HepG2 (cell line): ENCODE results near the gene SGK1. TPM values are rescaled to one million over a fixed set of nuclear protein-coding genes. Genes with fewer than 3 reads are reported as not detected.

Experiments
- CREM ChIP-seq, 2 experiments: sonication (generic) in 1 of 2; formaldehyde crosslinking in 1 of 2; IDR thresholded peaks; 2 replicates each; pipeline versions ENCODE4 v1.4.0 to v1.6.1; 2016 to 2020; ENCODE audit warnings: antibody characterized with exemption in 1 of 2, mild to moderate bottlenecking in 1 of 2, missing genetic modification reagents in 1 of 2
- CTCF ChIP-seq: sonication (generic); formaldehyde crosslinking; IDR thresholded peaks from 2 replicates; pipeline ENCODE4 v1.5.0; 2020; ENCODE audit warnings: mild to moderate bottlenecking, missing genetic modification reagents, moderate library complexity
- ELF3 ChIP-seq: IDR thresholded peaks from 2 replicates; pipeline ENCODE4 v1.6.1; 2016; ENCODE audit warnings: missing genetic modification reagents, missing compliant biosample characterization
- ESRRA ChIP-seq: sonication (generic); formaldehyde crosslinking; IDR thresholded peaks from 2 replicates; pipeline ENCODE4 v1.5.1; 2020; ENCODE audit warnings: mild to moderate bottlenecking, low read depth, missing genetic modification reagents
- HMG20B ChIP-seq: conservative IDR thresholded peaks from 2 replicates; pipeline ENCODE4 v1.6.1; 2016; ENCODE audit warnings: missing genetic modification reagents, missing compliant biosample characterization
- IKZF1 ChIP-seq: fragments of 450-650 bp; IDR thresholded peaks from 2 replicates; pipeline ENCODE4 v1.7.1; 2016
- JUNB ChIP-seq: sonication (generic); formaldehyde crosslinking; IDR thresholded peaks from 2 replicates; pipeline ENCODE4 v1.8.0; 2022; ENCODE audit warnings: missing genetic modification reagents, mild to moderate bottlenecking, borderline replicate concordance
- MAFF ChIP-seq: IDR thresholded peaks from 2 replicates; pipeline ENCODE4 v1.6.1; 2011; ENCODE audit warnings: low read depth, low read length, improper control_type of control experiment
- MIXL1 ChIP-seq: IDR thresholded peaks from 2 replicates; pipeline ENCODE4 v1.6.1; 2016
- NCOR1 ChIP-seq: fragments of 200-600 bp; sonication (generic); IDR thresholded peaks from 2 replicates; pipeline ENCODE4 v1.7.0; 2017; ENCODE audit warnings: antibody characterized with exemption, low read length, borderline replicate concordance
- PHF21A ChIP-seq: sonication (generic); formaldehyde crosslinking; IDR thresholded peaks from 2 replicates; pipeline ENCODE4 v1.5.0; 2020; ENCODE audit warnings: mild to moderate bottlenecking, missing genetic modification reagents
- POGK ChIP-seq: sonication (generic); formaldehyde crosslinking; conservative IDR thresholded peaks from 2 replicates; pipeline ENCODE4 v1.8.0; 2022; ENCODE audit warnings: mild to moderate bottlenecking, moderate library complexity, missing genetic modification reagents
- RARG ChIP-seq: sonication (generic); formaldehyde crosslinking; IDR thresholded peaks from 2 replicates; pipeline ENCODE4 v1.4.0; 2020; ENCODE audit warnings: low read depth, mild to moderate bottlenecking, missing genetic modification reagents
- SMAD1 ChIP-seq: sonication (generic); formaldehyde crosslinking; IDR thresholded peaks from 2 replicates; pipeline ENCODE4 v1.4.0; 2020; ENCODE audit warnings: missing genetic modification reagents, low read depth, mild to moderate bottlenecking, borderline replicate concordance
- SP140L ChIP-seq: sonication (generic); formaldehyde crosslinking; IDR thresholded peaks from 2 replicates; pipeline ENCODE4 v1.4.0; 2020; ENCODE audit warnings: missing genetic modification reagents, borderline replicate concordance
- TEAD3 ChIP-seq: optimal IDR thresholded peaks from 2 replicates; pipeline ENCODE3; 2016; ENCODE audit warnings: borderline replicate concordance
- XRCC5 ChIP-seq: fragments of 200-400 bp; formaldehyde crosslinking; optimal IDR thresholded peaks from 2 replicates; pipeline ENCODE3; 2017; ENCODE audit warnings: mild to moderate bottlenecking, low read length
- ZBTB7B ChIP-seq: sonication (generic); formaldehyde crosslinking; IDR thresholded peaks from 2 replicates; pipeline ENCODE4 v1.4.0; 2020; ENCODE audit warnings: missing genetic modification reagents
- ZMAT3 ChIP-seq: sonication (generic); formaldehyde crosslinking; conservative IDR thresholded peaks from 2 replicates; pipeline ENCODE4 v1.7.0; 2021; ENCODE audit warnings: missing genetic modification reagents
- ZNF205 ChIP-seq: IDR thresholded peaks from 2 replicates; pipeline ENCODE4 v1.6.1; 2018; ENCODE audit warnings: missing biosample characterization, missing genetic modification reagents
- ZNF24 ChIP-seq: fragments of 450-650 bp; IDR thresholded peaks from 2 replicates; pipeline ENCODE4 v1.6.1; 2017; ENCODE audit warnings: antibody characterized with exemption, mild to moderate bottlenecking
- ZNF274 ChIP-seq: sonication (generic); formaldehyde crosslinking; IDR thresholded peaks from 2 replicates; pipeline ENCODE4 v1.5.1; 2020; ENCODE audit warnings: mild to moderate bottlenecking, missing genetic modification reagents
- ZNF30 ChIP-seq: sonication (generic); formaldehyde crosslinking; IDR thresholded peaks from 2 replicates; pipeline ENCODE4 v1.5.0; 2020; ENCODE audit warnings: mild to moderate bottlenecking, missing genetic modification reagents
- ZNF335 ChIP-seq: sonication (generic); formaldehyde crosslinking; IDR thresholded peaks from 2 replicates; pipeline ENCODE4 v1.4.0; 2020; ENCODE audit warnings: missing genetic modification reagents
- ZNF337 ChIP-seq: sonication (generic); formaldehyde crosslinking; IDR thresholded peaks from 2 replicates; pipeline ENCODE4 v1.5.1; 2020; ENCODE audit warnings: missing genetic modification reagents, low read depth, mild to moderate bottlenecking, borderline replicate concordance
- ZNF605 ChIP-seq: sonication (generic); formaldehyde crosslinking; IDR thresholded peaks from 2 replicates; pipeline ENCODE4 v1.8.0; 2022; ENCODE audit warnings: mild to moderate bottlenecking, missing genetic modification reagents
- ZNF614 ChIP-seq: IDR thresholded peaks from 2 replicates; pipeline ENCODE4 v1.6.1; 2018; ENCODE audit warnings: missing biosample characterization, missing genetic modification reagents, inconsistent platforms, borderline replicate concordance
- ZNF878 ChIP-seq: sonication (generic); formaldehyde crosslinking; IDR thresholded peaks from 2 replicates; pipeline ENCODE4 v1.8.1; 2023; ENCODE audit warnings: mild to moderate bottlenecking, missing genetic modification reagents, moderate library complexity
- polyA plus RNA-seq, 8 experiments: library from polyadenylated mRNA; depleted of rRNA in 3 of 8; stranded (reverse) in 7 of 8; unstranded in 1 of 8; fragments of >200 nt; fragmentation: Illumina TruSeq in 4 of 8; extraction: Trizol in 4 of 8; gene quantifications; 2 replicates each; pipeline versions ENCODE4 v1.2.1 to v1.2.3, GENCODE V29; 2011 to 2016; ENCODE audit warnings: low read depth in 4 of 8, missing spikeins in 1 of 8, mixed read lengths in 1 of 8; ENCODE audit not compliant: insufficient read depth in 1 of 8
- total RNA-seq, 5 experiments: library from RNA; depleted of rRNA; stranded (reverse); fragments of >200 nt; fragmentation: Illumina TruSeq; extraction: Trizol; gene quantifications; 2 replicates each; pipeline ENCODE4 v1.2.3, GENCODE V29; 2016; ENCODE audit warnings: low read depth in 1 of 5
- TF ChIP-seq, protein P1 (sequence below): IDR thresholded peaks from 2 replicates; pipeline ENCODE4 v1.6.1; 2016

SGK1 gene
- total and polyA plus RNA-seq, 2 of the 13 experiments (the other 11 are each of a cell fraction or from before 2014, with no cell fraction given) = 56.1 to 56.2 TPM

DNA sequence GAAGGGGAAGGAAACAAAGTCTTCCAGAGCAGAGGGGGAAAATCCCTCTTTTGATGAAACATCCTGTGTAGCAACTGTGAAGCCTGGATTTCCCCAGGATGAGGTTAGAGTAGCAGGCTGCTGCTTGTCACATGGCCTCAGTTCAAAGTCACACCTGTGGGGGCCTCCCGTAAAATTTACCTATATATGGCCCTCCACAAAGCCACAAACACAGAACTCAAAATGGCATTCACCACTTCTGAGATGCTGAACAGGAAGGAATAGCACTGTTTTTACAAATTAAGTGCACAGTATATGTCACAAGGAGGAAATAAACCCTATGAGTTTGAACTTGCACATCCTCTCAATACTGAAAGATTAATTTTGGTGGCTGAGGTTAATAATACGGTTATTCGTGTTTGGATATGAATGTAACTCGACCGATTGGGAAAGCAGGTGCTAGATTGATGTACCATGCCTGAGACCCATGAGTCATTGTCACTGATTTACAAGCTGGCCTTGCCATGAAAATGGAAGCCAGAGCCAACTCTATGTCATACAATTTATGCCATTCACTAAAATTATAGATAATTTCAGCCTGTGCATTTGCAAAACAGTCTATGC is 70.6 kb downstream of the SGK1 start (continued):
- TF ChIP-seq CTCF (CRISPR knock-in tag) = no peak
- TF ChIP-seq IKZF1 = no peak
- peak; percentile 39; the same call in 1 of the 2 replicates for TF ChIP-seq ELF3 (CRISPR knock-in tag)
- TF ChIP-seq ZNF30 = no peak
- no peak for TF ChIP-seq RARG (CRISPR knock-in tag)
- no peak for TF ChIP-seq ZBTB7B (CRISPR knock-in tag)
- TF ChIP-seq NCOR1 = no peak
- TF ChIP-seq, protein P1, sequence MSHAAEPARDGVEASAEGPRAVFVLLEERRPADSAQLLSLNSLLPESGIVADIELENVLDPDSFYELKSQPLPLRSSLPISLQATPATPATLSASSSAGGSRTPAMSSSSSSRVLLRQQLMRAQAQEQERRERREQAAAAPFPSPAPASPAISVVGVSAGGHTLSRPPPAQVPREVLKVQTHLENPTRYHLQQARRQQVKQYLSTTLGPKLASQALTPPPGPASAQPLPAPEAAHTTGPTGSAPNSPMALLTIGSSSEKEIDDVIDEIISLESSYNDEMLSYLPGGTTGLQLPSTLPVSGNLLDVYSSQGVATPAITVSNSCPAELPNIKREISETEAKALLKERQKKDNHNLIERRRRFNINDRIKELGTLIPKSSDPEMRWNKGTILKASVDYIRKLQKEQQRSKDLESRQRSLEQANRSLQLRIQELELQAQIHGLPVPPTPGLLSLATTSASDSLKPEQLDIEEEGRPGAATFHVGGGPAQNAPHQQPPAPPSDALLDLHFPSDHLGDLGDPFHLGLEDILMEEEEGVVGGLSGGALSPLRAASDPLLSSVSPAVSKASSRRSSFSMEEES = peak; percentile 54
- no peak for TF ChIP-seq JUNB (CRISPR knock-in tag)
- TF ChIP-seq MAFF = no peak
- no peak for TF ChIP-seq HMG20B (CRISPR knock-in tag)
- no peak for TF ChIP-seq ZMAT3 (CRISPR knock-in tag)
- TF ChIP-seq PHF21A (CRISPR knock-in tag) = no peak
- no peak for TF ChIP-seq POGK (CRISPR knock-in tag)
- TF ChIP-seq ESRRA (CRISPR knock-in tag) = no peak
- TF ChIP-seq ZNF614 (CRISPR knock-in tag) = no peak
- no peak for TF ChIP-seq XRCC5
- TF ChIP-seq MIXL1 (CRISPR knock-in tag) = no peak
- 0 out of 2 replicates have a peak, but pooled peaks have one; percentile 29 for TF ChIP-seq ZNF878 (CRISPR knock-in tag)
- TF ChIP-seq CREM (IDR thresholded peaks at IDR 0.05) = no peak
- TF ChIP-seq CREM (CRISPR knock-in tag; IDR thresholded peaks at IDR 0.05) = no peak
- peak; percentile 23; the same call in 1 of the 2 replicates for TF ChIP-seq ZNF605
- no peak for TF ChIP-seq ZNF337 (CRISPR knock-in tag)
- TF ChIP-seq TEAD3 = peak; percentile 6
- TF ChIP-seq ZNF335 (CRISPR knock-in tag) = no peak
- TF ChIP-seq ZNF274 (CRISPR knock-in tag) = no peak
- no peak for TF ChIP-seq SP140L (CRISPR knock-in tag)
- no peak for TF ChIP-seq ZNF24
- no peak for TF ChIP-seq ZNF205 (CRISPR knock-in tag)
- TF ChIP-seq SMAD1 (CRISPR knock-in tag) = no peak
